GM12878 (cell line): Measurements from ENCODE around the gene NXN. TPM values are rescaled to one million over a fixed set of nuclear protein-coding genes. Genes with fewer than 3 reads are reported as not detected.
A peak's percentile ranks its signal among the peaks of the same experiment; 100 is the strongest.

Experiments
- GABPA ChIP-seq: IDR thresholded peaks from 2 replicates; pipeline ENCODE4 v1.6.1; 2014; ENCODE audit warnings: antibody characterized with exemption, low read depth, mild to moderate bottlenecking, inconsistent platforms
- GATAD2B ChIP-seq: fragments of 450-650 bp; conservative IDR thresholded peaks from 2 replicates; pipeline ENCODE4 v1.6.1; 2017; ENCODE audit warnings: low read depth, mild to moderate bottlenecking, moderate library complexity
- HCFC1 ChIP-seq: fragments of 150-350 bp; IDR thresholded peaks from 2 replicates; pipeline ENCODE4 v1.6.1; 2014; ENCODE audit warnings: low read length
- NBN ChIP-seq: fragments of 450-650 bp; IDR thresholded peaks from 2 replicates; pipeline ENCODE4 v1.6.1; 2016
- NR2C2 ChIP-seq: IDR thresholded peaks from 2 replicates; pipeline ENCODE4 v1.6.1; 2011; ENCODE audit warnings: borderline replicate concordance, low read depth; ENCODE audit not compliant: control insufficient read depth, insufficient read length
- POU2F2 ChIP-seq: IDR thresholded peaks from 3 replicates; pipeline ENCODE4 v1.6.1; 2011; ENCODE audit warnings: low read depth, mild to moderate bottlenecking, low read length, borderline replicate concordance
- SIX5 ChIP-seq: IDR thresholded peaks from 2 replicates; pipeline ENCODE4 v1.6.1; 2011; ENCODE audit warnings: mild to moderate bottlenecking, low read depth, low read length, moderate library complexity; ENCODE audit not compliant: severe bottlenecking
- STAT1 ChIP-seq: fragments of 450-650 bp; conservative IDR thresholded peaks from 2 replicates; pipeline ENCODE4 v1.6.1; 2014; ENCODE audit warnings: antibody characterized with exemption, mild to moderate bottlenecking
- TCF3 ChIP-seq: IDR thresholded peaks from 2 replicates; pipeline ENCODE4 v1.6.1; 2012; ENCODE audit warnings: low read depth, mild to moderate bottlenecking, low read length, borderline replicate concordance; ENCODE audit not compliant: insufficient read depth
- ZNF207 ChIP-seq: fragments of 450-650 bp; IDR thresholded peaks from 2 replicates; pipeline ENCODE4 v1.6.1; 2014; ENCODE audit warnings: antibody characterized with exemption, mild to moderate bottlenecking, borderline replicate concordance
- polyA plus RNA-seq, 11 experiments: library from polyadenylated mRNA; depleted of rRNA in 4 of 11; unstranded in 6 of 11; stranded (reverse) in 5 of 11; fragments of >200 nt; fragmentation: Nextera tagmentation in 4 of 11; fragmentation: Illumina TruSeq in 1 of 11; extraction: Ambion mirVana in 4 of 11; extraction: Trizol in 1 of 11; gene quantifications; 1 replicate in 1 of 11; 2 replicates in 10 of 11; pipeline versions ENCODE4 v1.2.1 to v1.2.3, GENCODE V29; 2011 to 2016; ENCODE audit warnings: inconsistent platforms in 2 of 11, missing spikeins in 2 of 11, low read depth in 1 of 11
- total RNA-seq, 4 experiments: library from RNA; depleted of rRNA in 3 of 4; stranded (reverse); fragments of >200 nt in 3 of 4; fragmentation: Illumina TruSeq in 1 of 4; extraction: Trizol in 1 of 4; gene quantifications; 2 replicates each; pipeline versions ENCODE4 v1.2.1 to v1.2.3, GENCODE V29; 2013 to 2021
- TF ChIP-seq, protein P1 (sequence below): fragments of 150-350 bp; IDR thresholded peaks from 2 replicates; pipeline ENCODE4 v1.6.1; 2016; ENCODE audit warnings: low read depth, low read length
- TF ChIP-seq, protein P2 (sequence below): fragments of 450-650 bp; IDR thresholded peaks from 2 replicates; pipeline ENCODE4 v1.6.1; 2017; ENCODE audit warnings: mild to moderate bottlenecking, moderate library complexity
- TF ChIP-seq, protein P3 (sequence below): IDR thresholded peaks from 2 replicates; pipeline ENCODE4 v1.6.1; 2012; ENCODE audit warnings: mild to moderate bottlenecking, low read depth, low read length

Gene NXN
- total and polyA plus RNA-seq, 10 of the 15 experiments (the other 5 are each of a cell fraction or from before 2014, with no cell fraction given), result 0.04 to 1.2 (median 0.30) TPM

DNA sequence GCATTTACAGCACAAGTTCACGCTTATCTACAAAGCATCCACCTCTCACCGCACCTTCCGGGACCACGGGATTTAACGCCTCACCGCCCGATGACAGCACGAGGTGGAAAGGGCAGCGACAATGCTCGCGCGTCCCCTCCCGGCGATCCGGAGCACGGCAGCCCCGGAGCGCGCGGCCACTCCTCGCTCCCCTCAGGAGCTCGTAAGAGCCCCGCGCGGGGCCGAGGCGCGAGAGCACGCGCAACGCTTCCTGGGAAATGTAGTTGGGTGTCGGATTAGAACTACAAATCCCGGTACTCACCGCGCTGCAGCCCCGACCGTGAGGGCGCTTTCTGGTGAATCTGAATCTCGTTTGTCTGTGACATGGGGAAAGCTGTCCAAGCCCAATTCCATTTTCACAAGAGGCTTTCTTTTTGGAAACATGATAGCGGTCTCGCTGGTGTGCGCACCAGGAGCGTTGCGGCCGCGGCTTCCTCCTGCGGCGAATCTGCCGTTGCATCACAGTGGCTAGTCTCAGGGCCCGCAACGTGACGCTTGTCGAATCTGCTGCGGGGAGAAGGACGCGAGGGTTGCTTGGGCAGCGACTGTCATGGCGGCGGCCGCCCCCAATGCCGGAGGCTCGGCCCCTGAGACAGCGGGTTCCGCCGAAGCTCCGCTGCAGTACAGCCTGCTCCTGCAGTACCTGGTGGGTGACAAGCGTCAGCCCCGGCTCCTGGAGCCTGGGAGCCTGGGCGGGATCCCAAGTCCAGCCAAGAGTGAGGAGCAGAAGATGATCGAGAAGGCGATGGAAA, 17.2 kb upstream of the NXN start, which contains the start of gene TIMM22 (continued):
- TF ChIP-seq, protein P1, sequence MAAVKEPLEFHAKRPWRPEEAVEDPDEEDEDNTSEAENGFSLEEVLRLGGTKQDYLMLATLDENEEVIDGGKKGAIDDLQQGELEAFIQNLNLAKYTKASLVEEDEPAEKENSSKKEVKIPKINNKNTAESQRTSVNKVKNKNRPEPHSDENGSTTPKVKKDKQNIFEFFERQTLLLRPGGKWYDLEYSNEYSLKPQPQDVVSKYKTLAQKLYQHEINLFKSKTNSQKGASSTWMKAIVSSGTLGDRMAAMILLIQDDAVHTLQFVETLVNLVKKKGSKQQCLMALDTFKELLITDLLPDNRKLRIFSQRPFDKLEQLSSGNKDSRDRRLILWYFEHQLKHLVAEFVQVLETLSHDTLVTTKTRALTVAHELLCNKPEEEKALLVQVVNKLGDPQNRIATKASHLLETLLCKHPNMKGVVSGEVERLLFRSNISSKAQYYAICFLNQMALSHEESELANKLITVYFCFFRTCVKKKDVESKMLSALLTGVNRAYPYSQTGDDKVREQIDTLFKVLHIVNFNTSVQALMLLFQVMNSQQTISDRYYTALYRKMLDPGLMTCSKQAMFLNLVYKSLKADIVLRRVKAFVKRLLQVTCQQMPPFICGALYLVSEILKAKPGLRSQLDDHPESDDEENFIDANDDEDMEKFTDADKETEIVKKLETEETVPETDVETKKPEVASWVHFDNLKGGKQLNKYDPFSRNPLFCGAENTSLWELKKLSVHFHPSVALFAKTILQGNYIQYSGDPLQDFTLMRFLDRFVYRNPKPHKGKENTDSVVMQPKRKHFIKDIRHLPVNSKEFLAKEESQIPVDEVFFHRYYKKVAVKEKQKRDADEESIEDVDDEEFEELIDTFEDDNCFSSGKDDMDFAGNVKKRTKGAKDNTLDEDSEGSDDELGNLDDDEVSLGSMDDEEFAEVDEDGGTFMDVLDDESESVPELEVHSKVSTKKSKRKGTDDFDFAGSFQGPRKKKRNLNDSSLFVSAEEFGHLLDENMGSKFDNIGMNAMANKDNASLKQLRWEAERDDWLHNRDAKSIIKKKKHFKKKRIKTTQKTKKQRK, result no peak
- TF ChIP-seq GATAD2B (peak; percentile 58), POU2F2 (peak; percentile 58; the same call in 1 of the 3 replicates), ZNF207 (peak; percentile 97; the same call in 1 of the 2 replicates), NBN (peak; percentile 92), SIX5 (peak; percentile 80), HCFC1 (peak; percentile 94), STAT1 (peak; percentile 83; the same call in 1 of the 2 replicates), TCF3 (0 out of 2 replicates have a peak, but pooled peaks have one; percentile 60), GABPA (peak; percentile 67; the same call in 1 of the 2 replicates), NR2C2 (no peak)
- TF ChIP-seq, protein P2, sequence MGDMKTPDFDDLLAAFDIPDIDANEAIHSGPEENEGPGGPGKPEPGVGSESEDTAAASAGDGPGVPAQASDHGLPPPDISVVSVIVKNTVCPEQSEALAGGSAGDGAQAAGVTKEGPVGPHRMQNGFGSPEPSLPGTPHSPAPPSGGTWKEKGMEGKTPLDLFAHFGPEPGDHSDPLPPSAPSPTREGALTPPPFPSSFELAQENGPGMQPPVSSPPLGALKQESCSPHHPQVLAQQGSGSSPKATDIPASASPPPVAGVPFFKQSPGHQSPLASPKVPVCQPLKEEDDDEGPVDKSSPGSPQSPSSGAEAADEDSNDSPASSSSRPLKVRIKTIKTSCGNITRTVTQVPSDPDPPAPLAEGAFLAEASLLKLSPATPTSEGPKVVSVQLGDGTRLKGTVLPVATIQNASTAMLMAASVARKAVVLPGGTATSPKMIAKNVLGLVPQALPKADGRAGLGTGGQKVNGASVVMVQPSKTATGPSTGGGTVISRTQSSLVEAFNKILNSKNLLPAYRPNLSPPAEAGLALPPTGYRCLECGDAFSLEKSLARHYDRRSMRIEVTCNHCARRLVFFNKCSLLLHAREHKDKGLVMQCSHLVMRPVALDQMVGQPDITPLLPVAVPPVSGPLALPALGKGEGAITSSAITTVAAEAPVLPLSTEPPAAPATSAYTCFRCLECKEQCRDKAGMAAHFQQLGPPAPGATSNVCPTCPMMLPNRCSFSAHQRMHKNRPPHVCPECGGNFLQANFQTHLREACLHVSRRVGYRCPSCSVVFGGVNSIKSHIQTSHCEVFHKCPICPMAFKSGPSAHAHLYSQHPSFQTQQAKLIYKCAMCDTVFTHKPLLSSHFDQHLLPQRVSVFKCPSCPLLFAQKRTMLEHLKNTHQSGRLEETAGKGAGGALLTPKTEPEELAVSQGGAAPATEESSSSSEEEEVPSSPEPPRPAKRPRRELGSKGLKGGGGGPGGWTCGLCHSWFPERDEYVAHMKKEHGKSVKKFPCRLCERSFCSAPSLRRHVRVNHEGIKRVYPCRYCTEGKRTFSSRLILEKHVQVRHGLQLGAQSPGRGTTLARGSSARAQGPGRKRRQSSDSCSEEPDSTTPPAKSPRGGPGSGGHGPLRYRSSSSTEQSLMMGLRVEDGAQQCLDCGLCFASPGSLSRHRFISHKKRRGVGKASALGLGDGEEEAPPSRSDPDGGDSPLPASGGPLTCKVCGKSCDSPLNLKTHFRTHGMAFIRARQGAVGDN, result peak; percentile 53; the same call in 1 of the 2 replicates
- TF ChIP-seq, protein P3, sequence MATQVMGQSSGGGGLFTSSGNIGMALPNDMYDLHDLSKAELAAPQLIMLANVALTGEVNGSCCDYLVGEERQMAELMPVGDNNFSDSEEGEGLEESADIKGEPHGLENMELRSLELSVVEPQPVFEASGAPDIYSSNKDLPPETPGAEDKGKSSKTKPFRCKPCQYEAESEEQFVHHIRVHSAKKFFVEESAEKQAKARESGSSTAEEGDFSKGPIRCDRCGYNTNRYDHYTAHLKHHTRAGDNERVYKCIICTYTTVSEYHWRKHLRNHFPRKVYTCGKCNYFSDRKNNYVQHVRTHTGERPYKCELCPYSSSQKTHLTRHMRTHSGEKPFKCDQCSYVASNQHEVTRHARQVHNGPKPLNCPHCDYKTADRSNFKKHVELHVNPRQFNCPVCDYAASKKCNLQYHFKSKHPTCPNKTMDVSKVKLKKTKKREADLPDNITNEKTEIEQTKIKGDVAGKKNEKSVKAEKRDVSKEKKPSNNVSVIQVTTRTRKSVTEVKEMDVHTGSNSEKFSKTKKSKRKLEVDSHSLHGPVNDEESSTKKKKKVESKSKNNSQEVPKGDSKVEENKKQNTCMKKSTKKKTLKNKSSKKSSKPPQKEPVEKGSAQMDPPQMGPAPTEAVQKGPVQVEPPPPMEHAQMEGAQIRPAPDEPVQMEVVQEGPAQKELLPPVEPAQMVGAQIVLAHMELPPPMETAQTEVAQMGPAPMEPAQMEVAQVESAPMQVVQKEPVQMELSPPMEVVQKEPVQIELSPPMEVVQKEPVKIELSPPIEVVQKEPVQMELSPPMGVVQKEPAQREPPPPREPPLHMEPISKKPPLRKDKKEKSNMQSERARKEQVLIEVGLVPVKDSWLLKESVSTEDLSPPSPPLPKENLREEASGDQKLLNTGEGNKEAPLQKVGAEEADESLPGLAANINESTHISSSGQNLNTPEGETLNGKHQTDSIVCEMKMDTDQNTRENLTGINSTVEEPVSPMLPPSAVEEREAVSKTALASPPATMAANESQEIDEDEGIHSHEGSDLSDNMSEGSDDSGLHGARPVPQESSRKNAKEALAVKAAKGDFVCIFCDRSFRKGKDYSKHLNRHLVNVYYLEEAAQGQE, result no peak; the same call in 1 of the 2 replicates
